HG03045 (cell line): Measurements from ENCODE around the gene WBP1L.
A peak's percentile ranks its signal among the peaks of the same experiment; 100 is the strongest.
"Not testable (repeated sequence)": the region's sequence is repeated elsewhere in the genome, so short reads cannot be mapped to it uniquely, and the experiment has no call there.

ENCODE experiments used
- ATAC-seq: cut with Tn5 transposase; IDR thresholded peaks from one replicate; pipeline ENCODE4 v1.9.1; 2021; ENCODE audit warnings: mild to moderate bottlenecking, moderate library complexity; ENCODE audit not compliant: unreplicated experiment

WBP1L gene

GRCh38 chr10:102834143-102834542, 90.4 kb downstream of the WBP1L start:
- no peak for ATAC-seq

GRCh38 chr10:102835007-102835482, 91.3 kb downstream of the WBP1L start:
- ATAC-seq: peak; percentile 68

DNA sequence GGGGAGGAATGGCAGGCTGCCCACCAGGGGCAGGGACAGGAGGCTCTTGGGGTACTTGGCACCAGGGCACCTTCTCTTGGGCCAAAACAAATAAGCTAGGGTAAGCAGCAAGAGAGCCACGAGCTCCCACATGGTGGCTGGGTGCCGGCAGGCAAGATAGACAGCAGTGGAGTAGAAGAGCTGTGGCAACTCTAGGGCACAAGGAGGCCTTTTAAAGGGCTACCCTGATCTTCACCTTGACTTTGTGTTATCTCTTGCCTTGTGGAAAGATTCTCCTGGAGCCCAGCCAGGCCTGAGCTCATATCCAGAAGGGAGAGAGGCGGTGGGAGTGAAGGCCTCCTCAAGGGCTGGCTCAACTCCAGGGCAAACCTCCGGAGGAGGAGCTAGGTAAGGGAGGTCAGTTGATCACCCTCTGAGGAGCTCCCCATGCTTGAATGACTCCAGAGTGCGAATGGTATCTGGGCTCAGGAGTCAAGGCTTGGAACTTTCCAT, 93.5 kb downstream of the WBP1L start, which contains the start of gene CYP17A1:
Gene CYP17A1, minus strand, starts transcription at position 184 of the 492 bp plus-strand sequence. Its CDS starts 52 bp downstream, at position 132.
- ATAC-seq: no peak

GRCh38 chr10:102838276-102838927, 94.7 kb downstream of the WBP1L start:
- ATAC-seq: not testable (repeated sequence)

- ATAC-seq: no peak
These were observed 98.1 kb downstream of the WBP1L start for GRCh38 chr10:102841827-102842345.

- ATAC-seq: not testable (repeated sequence)
These were observed 99.4 kb downstream of the WBP1L start for GRCh38 chr10:102843139-102843538.

GRCh38 chr10:102844190-102844776, 100.5 kb downstream of the WBP1L start:
- ATAC-seq: not testable (repeated sequence)

GRCh38 chr10:102845352-102845902, 101.7 kb downstream of the WBP1L start:
- no peak for ATAC-seq

GRCh38 chr10:102850025-102850518, 106.3 kb downstream of the WBP1L start:
- ATAC-seq: no peak

DNA sequence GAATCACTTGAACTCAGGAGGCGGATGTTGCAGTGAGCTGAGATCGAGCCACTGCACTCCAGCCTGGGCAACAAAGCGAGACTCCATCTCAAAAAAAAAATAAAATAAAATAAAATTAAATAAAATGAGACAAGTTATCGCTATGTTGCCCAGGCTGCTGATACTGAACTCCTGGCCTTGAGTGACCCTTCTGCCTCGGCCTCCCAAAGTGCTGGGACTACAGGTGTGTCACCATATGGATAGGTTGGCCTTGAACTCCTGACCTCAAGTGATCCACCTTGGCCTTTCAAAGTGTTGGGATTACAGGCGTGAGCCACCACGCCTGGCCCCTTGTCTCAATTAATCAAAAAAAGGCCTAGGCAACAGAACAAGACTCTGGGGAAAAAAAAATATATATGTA, 109.5 kb downstream of the WBP1L start:
- not testable (repeated sequence) for ATAC-seq

GRCh38 chr10:102855731-102856436, 112.1 kb downstream of the WBP1L start:
- ATAC-seq: not testable (repeated sequence)

DNA sequence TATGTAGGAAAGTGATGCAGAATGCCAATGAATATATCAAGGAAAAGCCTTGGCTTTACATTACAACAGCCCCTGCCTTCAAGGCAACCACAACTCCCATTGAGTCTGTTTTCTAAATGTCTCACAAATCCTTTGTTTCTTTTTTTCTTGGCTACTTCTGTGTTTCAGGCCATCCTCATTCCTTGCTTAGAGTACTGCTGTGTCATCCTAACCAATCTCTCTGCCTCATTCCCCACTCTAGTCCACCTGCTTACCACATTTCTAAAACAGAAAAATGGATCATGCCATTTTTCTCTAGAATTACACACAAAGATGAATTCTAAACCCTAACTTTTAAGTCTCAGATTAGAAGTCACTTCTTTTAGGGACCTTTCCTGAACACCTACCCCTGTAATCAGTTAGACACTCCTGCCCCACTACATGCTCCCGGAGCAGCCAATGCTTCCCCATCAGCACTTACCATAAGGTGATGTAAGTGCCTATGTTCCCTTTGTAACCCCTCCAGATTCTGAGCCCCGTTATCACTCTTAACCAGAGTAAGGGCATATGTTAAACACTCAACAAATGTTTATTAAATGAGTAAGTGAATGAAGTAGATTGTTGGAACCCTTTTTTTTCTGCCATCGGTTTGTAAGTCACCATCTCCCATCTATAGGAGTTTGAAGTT, 113.1 kb downstream of the WBP1L start:
- ATAC-seq: no peak

DNA sequence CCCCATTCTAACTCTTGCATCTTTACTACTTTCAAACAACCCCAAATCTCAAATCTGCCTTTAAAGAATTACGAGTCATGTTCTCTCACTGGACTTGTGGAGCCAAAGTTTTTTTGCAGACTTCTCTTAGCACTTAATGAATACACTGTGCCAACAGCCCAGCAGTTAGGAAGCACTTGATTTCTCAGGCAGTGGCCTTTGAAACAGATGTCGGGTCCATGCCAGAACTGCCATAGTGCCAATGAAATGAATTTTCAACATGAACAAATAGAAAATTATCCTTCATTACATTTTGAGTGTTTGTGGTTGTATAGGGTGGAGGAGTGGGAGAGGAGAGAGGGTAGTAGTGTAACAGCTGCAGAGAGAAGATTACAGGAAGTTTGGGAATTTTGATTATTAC, 116.2 kb downstream of the WBP1L start:
- ATAC-seq: no peak

- no peak for ATAC-seq
These were observed 119.9 kb downstream of the WBP1L start for GRCh38 chr10:102863660-102864059.

GRCh38 chr10:102865620-102866019, 121.9 kb downstream of the WBP1L start:
- ATAC-seq: no peak
